ENCODE measurements around the gene TMEM168.

The TMEM168 gene

GRCh38 chr7:112726076-112726475, 64.1 kb downstream of the TMEM168 start:
- no peak for DNase-seq
- intact Hi-C loops (cut with DNase I) = no loop called here

GRCh38 chr7:112723416-112723815, 66.8 kb downstream of the TMEM168 start:
- intact Hi-C loops (cut with DNase I) = no loop called here
- no peak for DNase-seq

GRCh38 chr7:112721366-112721765, 68.8 kb downstream of the TMEM168 start:
- DNase-seq = peak in 4 of 10 donors; percentile 9 to 82 (median 56)

GRCh38 chr7:112715525-112715924, 74.7 kb downstream of the TMEM168 start:
- intact Hi-C loops (cut with DNase I) = no loop called here

More at GRCh38 chr7:112721366-112721765, 68.8 kb downstream of the TMEM168 start:
- intact Hi-C loops (cut with DNase I) = no loop called here

GRCh38 chr7:112714917-112715316, 75.3 kb downstream of the TMEM168 start:
- intact Hi-C loops (cut with DNase I) = no loop called here
- no peak for DNase-seq

More at GRCh38 chr7:112715525-112715924, 74.7 kb downstream of the TMEM168 start:
- DNase-seq = no peak

Measured in posterior cingulate gyrus (tissue), 11 donors.